ENCODE measurements around the gene PSMA2.
A peak's percentile ranks its signal among the peaks of the same experiment; 100 is the strongest.

The PSMA2 gene

GRCh38 chr7:42931834-42932651, at the start of gene PSMA2, which contains the start of gene MRPL32:
Gene PSMA2, minus strand, starts transcription at chr7:42932174. Its CDS starts 16 bp downstream, at chr7:42932158.
Gene MRPL32, plus strand, starts transcription at chr7:42932376. Its CDS starts 11 bp downstream, at chr7:42932387.
- peak; percentile 95 for DNase-seq (ENCODE audit: low spot score)

GRCh38 chr7:42981601-42982000, 49.6 kb upstream of the PSMA2 start:
- no peak for DNase-seq (ENCODE audit: low spot score)

GRCh38 chr7:42980514-42980913, 48.5 kb upstream of the PSMA2 start:
- DNase-seq (ENCODE audit: low spot score), result no peak

GRCh38 chr7:42980084-42980483, 48.1 kb upstream of the PSMA2 start:
- no peak for DNase-seq (ENCODE audit: low spot score)

- no peak for DNase-seq (ENCODE audit: low spot score)
Observed at GRCh38 chr7:42978496-42978895, 46.5 kb upstream of the PSMA2 start.

- DNase-seq (ENCODE audit: low spot score), result no peak
Observed at GRCh38 chr7:42976371-42976770, 44.4 kb upstream of the PSMA2 start.

- peak; percentile 22 for DNase-seq (ENCODE audit: low spot score)
Observed at GRCh38 chr7:42972699-42973500, 40.9 kb upstream of the PSMA2 start.

- no peak for DNase-seq (ENCODE audit: low spot score)
Observed at GRCh38 chr7:42967391-42967790, 35.4 kb upstream of the PSMA2 start.

- DNase-seq (ENCODE audit: low spot score), result no peak
Observed at GRCh38 chr7:42964849-42965805, 33.2 kb upstream of the PSMA2 start.

GRCh38 chr7:42964293-42964692, 32.3 kb upstream of the PSMA2 start:
- DNase-seq (ENCODE audit: low spot score), result no peak

GRCh38 chr7:42961170-42961569, 29.2 kb upstream of the PSMA2 start:
- DNase-seq (ENCODE audit: low spot score), result no peak

- DNase-seq (ENCODE audit: low spot score), result no peak
Observed at GRCh38 chr7:42960762-42961161, 28.8 kb upstream of the PSMA2 start.

GRCh38 chr7:42959549-42959948, 27.6 kb upstream of the PSMA2 start:
- DNase-seq (ENCODE audit: low spot score), result no peak

- DNase-seq (ENCODE audit: low spot score), result no peak
Observed at GRCh38 chr7:42956062-42956461, 24.1 kb upstream of the PSMA2 start.

- DNase-seq (ENCODE audit: low spot score), result no peak
Observed at GRCh38 chr7:42953994-42954393, 22.0 kb upstream of the PSMA2 start.

- no peak for DNase-seq (ENCODE audit: low spot score)
Observed at GRCh38 chr7:42952328-42952727, 20.4 kb upstream of the PSMA2 start.

GRCh38 chr7:42950417-42950816, 18.4 kb upstream of the PSMA2 start:
- DNase-seq (ENCODE audit: low spot score), result no peak

GRCh38 chr7:42947521-42947920, 15.5 kb upstream of the PSMA2 start:
- no peak for DNase-seq (ENCODE audit: low spot score)

- DNase-seq (ENCODE audit: low spot score), result no peak
Observed at GRCh38 chr7:42946627-42946950, 14.6 kb upstream of the PSMA2 start.

GRCh38 chr7:42945821-42946626, 14.1 kb upstream of the PSMA2 start:
- DNase-seq (ENCODE audit: low spot score), result no peak
